ENCODE data around the gene GIPR.
"Not testable (repeated sequence)": the region's sequence is repeated elsewhere in the genome, so short reads cannot be mapped to it uniquely, and the experiment has no call there.

GIPR gene

GRCh38 chr19:45717131-45717982 is 49.3 kb downstream of the GIPR start:
- DNase-seq = peak; percentile 99
- peak; percentile 87 for TF ChIP-seq POLR2A (IDR thresholded peaks at IDR 0.05; ENCODE audit: low read length)
- TF ChIP-seq GATA1 (IDR thresholded peaks at IDR 0.05; ENCODE audit: low read depth, low read length) = no peak

GRCh38 chr19:45717983-45718650 is 50.1 kb downstream of the GIPR start:
- DNase-seq = no peak

GRCh38 chr19:45720065-45720464 is 52.0 kb downstream of the GIPR start:
- DNase-seq = not testable (repeated sequence)

More at GRCh38 chr19:45717983-45718650, 50.1 kb downstream of the GIPR start:
- no peak for TF ChIP-seq POLR2A (IDR thresholded peaks at IDR 0.05; ENCODE audit: low read length)

GRCh38 chr19:45728683-45729082 is 60.7 kb downstream of the GIPR start:
- not testable (repeated sequence) for DNase-seq

GRCh38 chr19:45729800-45730290 is 61.8 kb downstream of the GIPR start:
- DNase-seq = no peak
- TF ChIP-seq GATA1 (IDR thresholded peaks at IDR 0.05; ENCODE audit: low read depth, low read length) (no peak), POLR2A (IDR thresholded peaks at IDR 0.05; ENCODE audit: low read length) (no peak)

GRCh38 chr19:45730368-45731288 is 62.6 kb downstream of the GIPR start, which contains the start of gene FBXO46:
FBXO46 (minus strand) TSS chr19:45730896; CDS start chr19:45713495, 17,401 bp downstream.
- TF ChIP-seq GATA1 (IDR thresholded peaks at IDR 0.05; ENCODE audit: low read depth, low read length) (no peak), POLR2A (IDR thresholded peaks at IDR 0.05; ENCODE audit: low read length) (peak; percentile 75)
- DNase-seq = peak; percentile 96
